SK-N-SH (cell line): ENCODE results near the gene ADD1. TPM values are rescaled to one million over a fixed set of nuclear protein-coding genes. Genes with fewer than 3 reads are reported as not detected.

Source experiments
- CTCF ChIA-PET: fragments of 300-600, 350-600 bp; formaldehyde crosslinking; extraction: SDS; loops from one replicate; lab custom pipeline; 2021; lab: Yijun Ruan, JAX
- POLR2A ChIA-PET: fragments of 350-600 bp; sonication (Branson Sonifier 250); formaldehyde crosslinking; extraction: SDS; loops from one replicate; lab custom pipeline; 2020; ENCODE audit warnings: antibody characterized with exemption, inconsistent platforms; lab: Yijun Ruan, JAX
- DNase-seq: peaks from one replicate; pipeline ENCODE4 v3.0.0; 2012
- H2AFZ ChIP-seq: fragments of 200-600 bp; sonication (generic); 2 replicates; pipeline ENCODE4 v1.8.1; 2016; ENCODE audit warnings: antibody characterized with exemption, mild to moderate bottlenecking, low read depth
- H3F3A ChIP-seq: fragments of 200-600 bp; sonication (generic); replicated peaks from 2 replicates; pipeline ENCODE3; 2016; ENCODE audit warnings: antibody characterized with exemption, mild to moderate bottlenecking; ENCODE audit not compliant: insufficient read depth
- H3K27ac ChIP-seq, 2 experiments: fragments of 200-500 bp in 1 of 2; fragments of 200-600 bp in 1 of 2; sonication (Bioruptor generic) in 1 of 2; sonication (generic), shearing (Covaris generic) in 1 of 2; 2 replicates each; pipeline versions ENCODE4 v1.5.1 to v1.6.1; 2014 to 2016; ENCODE audit warnings: low read depth in 2 of 2, inconsistent platforms in 1 of 2, low read length in 1 of 2, mild to moderate bottlenecking in 1 of 2, mixed read lengths in 1 of 2
- H3K27me3 ChIP-seq: fragments of 200-600 bp; sonication (generic), shearing (Covaris generic); 2 replicates; pipeline ENCODE4 v1.6.1; 2016; ENCODE audit warnings: mixed run types; ENCODE audit not compliant: insufficient read depth
- H3K36me3 ChIP-seq, 2 experiments: fragments of 200-500 bp in 1 of 2; fragments of 200-600 bp in 1 of 2; sonication (Bioruptor generic) in 1 of 2; sonication (generic) in 1 of 2; replicated peaks in 1 of 2; 2 replicates each; pipeline versions ENCODE3 to v1.5.1; 2014 to 2016; ENCODE audit warnings: low read length in 1 of 2, mild to moderate bottlenecking in 1 of 2; ENCODE audit not compliant: insufficient read depth in 2 of 2, control insufficient read depth in 1 of 2
- H3K4me1 ChIP-seq, 2 experiments: fragments of 200-500 bp in 1 of 2; fragments of 200-600 bp in 1 of 2; sonication (Bioruptor generic) in 1 of 2; sonication (generic), shearing (Covaris generic) in 1 of 2; 2 replicates each; pipeline versions ENCODE4 v1.5.1 to v1.6.1; 2014 to 2016; ENCODE audit warnings: low read depth in 1 of 2, low read length in 1 of 2, mixed run types in 1 of 2; ENCODE audit not compliant: insufficient read depth in 2 of 2, control insufficient read depth in 1 of 2
- H3K4me2 ChIP-seq: fragments of 200-600 bp; sonication (generic), shearing (Covaris generic); 2 replicates; pipeline ENCODE4 v1.6.1; 2017; ENCODE audit warnings: mixed run types
- H3K4me3 ChIP-seq, 2 experiments: fragments of 200-500 bp in 1 of 2; fragments of 200-600 bp in 1 of 2; sonication (Bioruptor generic) in 1 of 2; sonication (generic), shearing (Covaris generic) in 1 of 2; 2 replicates each; pipeline versions ENCODE4 v1.5.1 to v1.8.1; 2014 to 2016; ENCODE audit warnings: low read depth in 2 of 2, inconsistent platforms in 1 of 2, low read length in 1 of 2, mild to moderate bottlenecking in 1 of 2, mixed read lengths in 1 of 2, moderate library complexity in 1 of 2
- H3K79me2 ChIP-seq: fragments of 200-600 bp; sonication (generic); 2 replicates; pipeline ENCODE4 v1.8.1; 2017; ENCODE audit warnings: mild to moderate bottlenecking; ENCODE audit not compliant: insufficient read depth
- H3K9ac ChIP-seq: fragments of 200-600 bp; sonication (generic); 2 replicates; pipeline ENCODE4 v1.6.1; 2017; ENCODE audit warnings: mixed run types
- H3K9me2 ChIP-seq: fragments of 200-600 bp; sonication (generic); 2 replicates; pipeline ENCODE4 v1.6.1; 2017; ENCODE audit warnings: mixed run types
- H3K9me3 ChIP-seq: fragments of 200-600 bp; sonication (generic); 2 replicates; pipeline ENCODE4 v1.6.1; 2017; ENCODE audit warnings: mixed run types, mild to moderate bottlenecking, moderate library complexity
- H4K20me1 ChIP-seq: fragments of 200-600 bp; sonication (generic); 2 replicates; pipeline ENCODE4 v1.6.1; 2017; ENCODE audit warnings: mild to moderate bottlenecking, mixed run types; ENCODE audit not compliant: insufficient read depth
- FOSL2 ChIP-seq: IDR thresholded peaks from 2 replicates; pipeline ENCODE4 v1.4.0; 2012; ENCODE audit warnings: low read depth, mild to moderate bottlenecking, moderate library complexity, borderline replicate concordance
- GABPA ChIP-seq: IDR thresholded peaks from 2 replicates; pipeline ENCODE4 v1.4.0; 2012; ENCODE audit warnings: low read depth, mild to moderate bottlenecking
- MEF2A ChIP-seq: IDR thresholded peaks from 2 replicates; pipeline ENCODE4 v1.4.0; 2012; ENCODE audit warnings: low read depth, borderline replicate concordance
- NRF1 ChIP-seq: IDR thresholded peaks from 2 replicates; pipeline ENCODE4 v1.6.1; 2012; ENCODE audit warnings: low read depth, mild to moderate bottlenecking, low read length
- RAD21 ChIP-seq: IDR thresholded peaks from 2 replicates; pipeline ENCODE4 v1.6.1; 2012; ENCODE audit warnings: mild to moderate bottlenecking, low read length
- RCOR1 ChIP-seq: fragments of 150-350 bp; IDR thresholded peaks from 2 replicates; pipeline ENCODE4 v1.6.1; 2017; ENCODE audit warnings: antibody characterized with exemption, low read length
- RFX5 ChIP-seq: IDR thresholded peaks from 2 replicates; pipeline ENCODE4 v1.6.1; 2012; ENCODE audit warnings: mild to moderate bottlenecking, improper control_type of control experiment, low read length
- WGBS: methylation state at CpG from one replicate; pipeline ENCODE4 v1.1.6; 2017; ENCODE audit warnings: low lambda C conversion rate; 5-methylcytosine and 5-hydroxymethylcytosine counted together
- polyA plus RNA-seq, 3 experiments: library from polyadenylated mRNA; depleted of rRNA; stranded (reverse); fragments of >200 nt; gene quantifications; 2 replicates each; pipeline ENCODE4 v1.2.3, GENCODE V29; 2012
- TF ChIP-seq, protein P1 (sequence below): IDR thresholded peaks from 2 replicates; pipeline ENCODE4; 2012
- TF ChIP-seq, protein P2 (sequence below): IDR thresholded peaks from 2 replicates; pipeline ENCODE4 v1.4.0; 2012; ENCODE audit warnings: low read depth, borderline replicate concordance
- TF ChIP-seq, protein P3 (sequence below): IDR thresholded peaks from 2 replicates; pipeline ENCODE4 v1.4.0; 2012; ENCODE audit warnings: low read depth
- TF ChIP-seq, protein P4 (sequence below): fragments of 150-350 bp; IDR thresholded peaks from 2 replicates; pipeline ENCODE4 v1.6.1; 2016; ENCODE audit warnings: mild to moderate bottlenecking, low read depth, low read length

ADD1 gene
- polyA plus RNA-seq, 1 of the 3 experiments (the other 2 are of a cell fraction): 155 TPM

DNA sequence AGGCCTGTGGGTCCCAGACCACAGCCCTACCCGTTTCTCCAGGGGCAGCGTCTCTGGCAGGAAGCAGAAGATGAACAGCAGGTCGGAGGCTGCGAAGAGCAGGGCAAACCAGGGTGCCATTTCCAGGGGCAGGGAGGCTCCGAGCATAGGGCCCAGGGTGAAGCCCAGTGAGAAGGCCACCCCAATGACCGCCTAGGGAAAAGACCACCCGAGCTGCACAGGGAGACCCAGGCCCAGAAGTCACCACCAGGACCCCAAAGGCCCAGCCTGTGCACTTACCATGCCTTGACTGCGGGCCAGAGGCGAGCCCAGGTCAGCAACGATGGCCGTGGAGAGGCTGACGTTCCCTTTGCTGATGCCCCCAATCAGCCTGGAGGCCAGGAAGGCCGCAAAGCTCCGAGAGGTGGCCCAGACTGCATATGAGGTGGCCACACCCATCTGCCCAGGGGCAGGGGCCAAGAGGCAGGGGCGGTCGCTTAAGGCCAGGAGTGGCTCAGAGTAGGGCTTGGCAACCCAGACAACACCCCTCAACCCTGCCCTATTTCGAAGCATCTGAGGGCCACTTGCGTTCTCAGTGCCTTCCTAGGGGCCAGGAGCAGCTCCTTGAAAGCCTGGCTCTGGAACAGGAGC is 88.8 kb downstream of the ADD1 start:
- no peak overlapping the region for H2AFZ ChIP-seq
- H3F3A ChIP-seq: peaks cover 21% of the 10 kb centered on the region
- peak overlapping the region; percentile 70 to 77; a peak in 3 of 4 replicates for H3K4me3 ChIP-seq
- peaks cover 41% of the 10 kb centered on the region for H3K79me2 ChIP-seq
- peak overlapping the region; percentile 65; the same call in 1 of the 2 replicates for H3K9ac ChIP-seq
- H3K4me1 ChIP-seq: peaks cover 20 to 39% of the 10 kb centered on the region in 2 experiments
- peak overlapping the region in 1 of 2 experiments; percentile 87; a peak in 1 of 4 replicates for H3K27ac ChIP-seq
- no peaks in the 10 kb centered on the region for H3K9me3 ChIP-seq
- POLR2A ChIA-PET: interaction anchor here (0.9 kb wide), 1 partner anchor 134 kb away, joined by 3 read pairs; no protein-coding TSS in a partner anchor
- no peaks in the 10 kb centered on the region for H3K9me2 ChIP-seq
- no peak for DNase-seq
- no peaks in the 10 kb centered on the region for H3K27me3 ChIP-seq
- CTCF ChIA-PET: no interaction called here
- H4K20me1 ChIP-seq: 0 out of 2 replicates have a peak, but pooled peaks cover 13% of the 10 kb centered on the region
- 95% methylated on average over 7 of the region's 18 CpGs for WGBS
- H3K4me2 ChIP-seq: peak overlapping the region; percentile 99
- H3K36me3 ChIP-seq: peaks cover 9 to 61% of the 10 kb centered on the region in 2 experiments
- TF ChIP-seq NRF1 (no peak), GABPA (no peak), RAD21 (no peak), MEF2A (no peak), RCOR1 (no peak), RFX5 (no peak), FOSL2 (no peak)
- TF ChIP-seq, protein P1, sequence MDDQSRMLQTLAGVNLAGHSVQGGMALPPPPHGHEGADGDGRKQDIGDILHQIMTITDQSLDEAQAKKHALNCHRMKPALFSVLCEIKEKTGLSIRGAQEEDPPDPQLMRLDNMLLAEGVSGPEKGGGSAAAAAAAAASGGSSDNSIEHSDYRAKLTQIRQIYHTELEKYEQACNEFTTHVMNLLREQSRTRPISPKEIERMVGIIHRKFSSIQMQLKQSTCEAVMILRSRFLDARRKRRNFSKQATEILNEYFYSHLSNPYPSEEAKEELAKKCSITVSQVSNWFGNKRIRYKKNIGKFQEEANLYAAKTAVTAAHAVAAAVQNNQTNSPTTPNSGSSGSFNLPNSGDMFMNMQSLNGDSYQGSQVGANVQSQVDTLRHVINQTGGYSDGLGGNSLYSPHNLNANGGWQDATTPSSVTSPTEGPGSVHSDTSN: no peak
- TF ChIP-seq, protein P2, sequence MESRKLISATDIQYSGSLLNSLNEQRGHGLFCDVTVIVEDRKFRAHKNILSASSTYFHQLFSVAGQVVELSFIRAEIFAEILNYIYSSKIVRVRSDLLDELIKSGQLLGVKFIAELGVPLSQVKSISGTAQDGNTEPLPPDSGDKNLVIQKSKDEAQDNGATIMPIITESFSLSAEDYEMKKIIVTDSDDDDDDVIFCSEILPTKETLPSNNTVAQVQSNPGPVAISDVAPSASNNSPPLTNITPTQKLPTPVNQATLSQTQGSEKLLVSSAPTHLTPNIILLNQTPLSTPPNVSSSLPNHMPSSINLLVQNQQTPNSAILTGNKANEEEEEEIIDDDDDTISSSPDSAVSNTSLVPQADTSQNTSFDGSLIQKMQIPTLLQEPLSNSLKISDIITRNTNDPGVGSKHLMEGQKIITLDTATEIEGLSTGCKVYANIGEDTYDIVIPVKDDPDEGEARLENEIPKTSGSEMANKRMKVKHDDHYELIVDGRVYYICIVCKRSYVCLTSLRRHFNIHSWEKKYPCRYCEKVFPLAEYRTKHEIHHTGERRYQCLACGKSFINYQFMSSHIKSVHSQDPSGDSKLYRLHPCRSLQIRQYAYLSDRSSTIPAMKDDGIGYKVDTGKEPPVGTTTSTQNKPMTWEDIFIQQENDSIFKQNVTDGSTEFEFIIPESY: no peak
- TF ChIP-seq, protein P3, sequence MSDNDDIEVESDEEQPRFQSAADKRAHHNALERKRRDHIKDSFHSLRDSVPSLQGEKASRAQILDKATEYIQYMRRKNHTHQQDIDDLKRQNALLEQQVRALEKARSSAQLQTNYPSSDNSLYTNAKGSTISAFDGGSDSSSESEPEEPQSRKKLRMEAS: no peak
- TF ChIP-seq, protein P4, sequence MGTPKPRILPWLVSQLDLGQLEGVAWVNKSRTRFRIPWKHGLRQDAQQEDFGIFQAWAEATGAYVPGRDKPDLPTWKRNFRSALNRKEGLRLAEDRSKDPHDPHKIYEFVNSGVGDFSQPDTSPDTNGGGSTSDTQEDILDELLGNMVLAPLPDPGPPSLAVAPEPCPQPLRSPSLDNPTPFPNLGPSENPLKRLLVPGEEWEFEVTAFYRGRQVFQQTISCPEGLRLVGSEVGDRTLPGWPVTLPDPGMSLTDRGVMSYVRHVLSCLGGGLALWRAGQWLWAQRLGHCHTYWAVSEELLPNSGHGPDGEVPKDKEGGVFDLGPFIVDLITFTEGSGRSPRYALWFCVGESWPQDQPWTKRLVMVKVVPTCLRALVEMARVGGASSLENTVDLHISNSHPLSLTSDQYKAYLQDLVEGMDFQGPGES: no peak
